SK-N-SH treated with all-trans-retinoic acid at 6 μM for 48 hours (cell line): Measurements from ENCODE around the gene SH3PXD2A.

Source experiments
- ARNTL ChIP-seq: fragments of 450-650 bp; formaldehyde crosslinking; IDR thresholded peaks from 2 replicates; pipeline ENCODE4 v1.5.0; 2020; ENCODE audit warnings: low read depth, mild to moderate bottlenecking, moderate library complexity, borderline replicate concordance
- CSRNP3 ChIP-seq: fragments of 250-450 bp; sonication (Bioruptor Pico); IDR thresholded peaks from 2 replicates; pipeline ENCODE4 v1.5.1; 2021; ENCODE audit warnings: mild to moderate bottlenecking, moderate library complexity
- PATZ1 ChIP-seq: fragments of 250-450 bp; sonication (Bioruptor Pico); IDR thresholded peaks from 2 replicates; pipeline ENCODE4 v1.8.0; 2020; ENCODE audit warnings: mild to moderate bottlenecking, moderate library complexity, borderline replicate concordance
- RARB ChIP-seq: fragments of 250-450 bp; sonication (Bioruptor Pico); IDR thresholded peaks from 2 replicates; pipeline ENCODE4 v1.8.0; 2021; ENCODE audit warnings: mild to moderate bottlenecking, moderate library complexity
- TCF4 ChIP-seq: fragments of 250-450 bp; sonication (Bioruptor Pico); IDR thresholded peaks from 2 replicates; pipeline ENCODE4 v1.8.0; 2021; ENCODE audit warnings: mild to moderate bottlenecking, moderate library complexity, borderline replicate concordance
- ZFP3 ChIP-seq: fragments of 250-450 bp; sonication (Bioruptor Pico); IDR thresholded peaks from 2 replicates; pipeline ENCODE4 v1.5.0; 2020; ENCODE audit warnings: mild to moderate bottlenecking, moderate library complexity
- ZFP30 ChIP-seq: fragments of 450-650 bp; formaldehyde crosslinking; IDR thresholded peaks from 2 replicates; pipeline ENCODE4 v1.5.0; 2022; ENCODE audit warnings: mild to moderate bottlenecking, moderate library complexity
- TF ChIP-seq, protein P1 (sequence below): fragments of 250-450 bp; sonication (Bioruptor Pico); IDR thresholded peaks from 2 replicates; pipeline ENCODE4 v1.5.1; 2020; ENCODE audit warnings: low read depth, mild to moderate bottlenecking, moderate library complexity

DNA sequence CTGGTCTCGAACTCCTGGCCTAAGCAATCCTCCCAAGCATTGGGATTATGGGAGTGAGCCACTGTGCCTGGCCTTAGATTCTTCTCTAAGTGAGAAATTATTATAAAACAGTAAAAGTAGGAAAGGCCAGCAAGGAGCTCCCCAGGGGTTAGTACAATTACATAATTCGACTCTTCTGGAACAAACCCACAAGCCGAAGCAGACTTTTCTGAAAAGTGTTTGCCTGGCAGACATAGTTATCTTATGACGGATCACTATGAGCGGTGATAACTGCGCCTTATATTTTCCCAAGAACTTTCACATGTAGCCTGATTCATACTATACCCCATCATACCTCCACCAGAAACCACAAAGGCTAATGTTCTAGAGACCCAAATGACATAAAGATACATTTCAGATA is 30.2 kb upstream of the SH3PXD2A start:
- TF ChIP-seq PATZ1 (no peak), RARB (no peak), ARNTL (CRISPR knock-in tag) (no peak), TCF4 (CRISPR knock-in tag) (no peak), ZFP30 (no peak), ZFP3 (CRISPR knock-in tag) (no peak), CSRNP3 (no peak)
- TF ChIP-seq, protein P1, sequence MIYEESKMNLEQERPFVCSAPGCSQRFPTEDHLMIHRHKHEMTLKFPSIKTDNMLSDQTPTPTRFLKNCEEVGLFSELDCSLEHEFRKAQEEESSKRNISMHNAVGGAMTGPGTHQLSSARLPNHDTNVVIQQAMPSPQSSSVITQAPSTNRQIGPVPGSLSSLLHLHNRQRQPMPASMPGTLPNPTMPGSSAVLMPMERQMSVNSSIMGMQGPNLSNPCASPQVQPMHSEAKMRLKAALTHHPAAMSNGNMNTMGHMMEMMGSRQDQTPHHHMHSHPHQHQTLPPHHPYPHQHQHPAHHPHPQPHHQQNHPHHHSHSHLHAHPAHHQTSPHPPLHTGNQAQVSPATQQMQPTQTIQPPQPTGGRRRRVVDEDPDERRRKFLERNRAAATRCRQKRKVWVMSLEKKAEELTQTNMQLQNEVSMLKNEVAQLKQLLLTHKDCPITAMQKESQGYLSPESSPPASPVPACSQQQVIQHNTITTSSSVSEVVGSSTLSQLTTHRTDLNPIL (CRISPR knock-in tag) = no peak
